ENCODE data around the gene KCTD11. TPM values are rescaled to one million over a fixed set of nuclear protein-coding genes. Genes with fewer than 3 reads are reported as not detected.

Gene KCTD11
- total and polyA plus RNA-seq, 2 of the 13 experiments (the other 11 are each of a cell fraction or from before 2014, with no cell fraction given), result 1.6 to 2.6 TPM

- TF ChIP-seq DZIP1 (CRISPR knock-in tag; IDR thresholded peaks at IDR 0.05) (0 out of 2 replicates have a peak, but pooled peaks have one; percentile 78), HMG20A (CRISPR knock-in tag; IDR thresholded peaks at IDR 0.05; ENCODE audit: borderline replicate concordance) (no peak), ZBTB20 (CRISPR knock-in tag; IDR thresholded peaks at IDR 0.05; ENCODE audit: borderline replicate concordance, low read depth) (no peak), MIER3 (CRISPR knock-in tag; IDR thresholded peaks at IDR 0.05; ENCODE audit: borderline replicate concordance) (no peak), ZNF614 (CRISPR knock-in tag; IDR thresholded peaks at IDR 0.05; ENCODE audit: borderline replicate concordance) (peak; percentile 78; the same call in 1 of the 2 replicates), BRCA1 (CRISPR knock-in tag; IDR thresholded peaks at IDR 0.05) (peak; percentile 68; the same call in 1 of the 2 replicates), EHMT2 (IDR thresholded peaks at IDR 0.05; ENCODE audit: borderline replicate concordance, low read depth, low read length) (no peak), ZNF333 (CRISPR knock-in tag; IDR thresholded peaks at IDR 0.05; ENCODE audit: borderline replicate concordance) (0 out of 2 replicates have a peak, but pooled peaks have one; percentile 67), SMYD3 (CRISPR knock-in tag; IDR thresholded peaks at IDR 0.05) (no peak), ZBTB38 (CRISPR knock-in tag; IDR thresholded peaks at IDR 0.05) (no peak; the same call in 1 of the 2 replicates), AFF4 (CRISPR knock-in tag; IDR thresholded peaks at IDR 0.05) (no peak), ZNF513 (CRISPR knock-in tag; conservative IDR thresholded peaks at IDR 0.05) (no peak), TBX3 (IDR thresholded peaks at IDR 0.05; ENCODE audit: borderline replicate concordance) (peak; percentile 81), SNAI1 (CRISPR knock-in tag; IDR thresholded peaks at IDR 0.05; ENCODE audit: borderline replicate concordance) (no peak), MEIS2 (CRISPR knock-in tag; IDR thresholded peaks at IDR 0.05) (peak; percentile 56; the same call in 1 of the 2 replicates), REL (CRISPR knock-in tag; conservative IDR thresholded peaks at IDR 0.05) (no peak), ETV6 (CRISPR knock-in tag; conservative IDR thresholded peaks at IDR 0.05) (no peak; the same call in 1 of the 2 replicates), ZSCAN29 (CRISPR knock-in tag; conservative IDR thresholded peaks at IDR 0.05) (no peak), KAT2B (IDR thresholded peaks at IDR 0.05; ENCODE audit: borderline replicate concordance, low read depth, low read length) (no peak), RARG (CRISPR knock-in tag; IDR thresholded peaks at IDR 0.05; ENCODE audit: low read depth) (no peak), RXRA (CRISPR knock-in tag; IDR thresholded peaks at IDR 0.05) (peak; percentile 73), CBX2 (IDR thresholded peaks at IDR 0.05; ENCODE audit: low read depth, low read length) (no peak), CBX2 (CRISPR knock-in tag; IDR thresholded peaks at IDR 0.05; ENCODE audit: low read depth) (no peak), ZNF331 (CRISPR knock-in tag; IDR thresholded peaks at IDR 0.05) (peak; percentile 31; the same call in 1 of the 2 replicates)
Observed at GRCh38 chr17:7329374-7329996, 22.5 kb upstream of the KCTD11 start (continued).
